AG09309 (cell line): Measurements from ENCODE around the gene RHBDL1.

ENCODE experiments used
- DNase-seq: peaks from one replicate; pipeline ENCODE4 v3.0.0-alpha.2; 2010; ENCODE audit warnings: low read depth
- H3K4me3 ChIP-seq: 2 replicates; pipeline ENCODE4 v1.5.1; 2011; ENCODE audit warnings: mild to moderate bottlenecking, low read depth, low read length, moderate library complexity; ENCODE audit not compliant: control insufficient read depth
- CTCF ChIP-seq: IDR thresholded peaks from 2 replicates; pipeline ENCODE4 v1.5.1; 2011; ENCODE audit warnings: mild to moderate bottlenecking, low read depth, low read length, inconsistent platforms; ENCODE audit not compliant: insufficient read depth, control insufficient read depth; ENCODE audit errors: missing control alignments

RHBDL1 gene

GRCh38 chr16:700684-701584 is 25.5 kb downstream of the RHBDL1 start:
- no peak for TF ChIP-seq CTCF
- no peak overlapping the region for H3K4me3 ChIP-seq
- DNase-seq: no peak

GRCh38 chr16:702341-702740 is 26.9 kb downstream of the RHBDL1 start:
- H3K4me3 ChIP-seq: no peak overlapping the region
- no peak for TF ChIP-seq CTCF
- DNase-seq: no peak

GRCh38 chr16:703406-703805 is 27.9 kb downstream of the RHBDL1 start:
- H3K4me3 ChIP-seq: no peak overlapping the region
- DNase-seq: no peak
- no peak for TF ChIP-seq CTCF

GRCh38 chr16:704047-704446 is 28.6 kb downstream of the RHBDL1 start:
- no peak overlapping the region for H3K4me3 ChIP-seq
- no peak for TF ChIP-seq CTCF
- DNase-seq: no peak

- no peak overlapping the region for H3K4me3 ChIP-seq
- TF ChIP-seq CTCF: no peak
- DNase-seq: no peak
Observed at GRCh38 chr16:704552-705380, 29.3 kb downstream of the RHBDL1 start.

- no peak for DNase-seq
- no peak within 1 kb of the TSS for H3K4me3 ChIP-seq
- TF ChIP-seq CTCF: no peak
Observed at GRCh38 chr16:705431-706188, 30.1 kb downstream of the RHBDL1 start, which contains the start of gene FBXL16. TSS of gene FBXL16 (minus strand) at chr16:705801. CDS start at chr16:697405, 8,396 bp downstream.
